ENCODE data around the gene ERG. TPM values are rescaled to one million over a fixed set of nuclear protein-coding genes. Genes with fewer than 3 reads are reported as not detected.

The ERG gene
- total and polyA plus RNA-seq, 2 experiments from 2014 or later, result 0.14 to 0.44 TPM

DNA sequence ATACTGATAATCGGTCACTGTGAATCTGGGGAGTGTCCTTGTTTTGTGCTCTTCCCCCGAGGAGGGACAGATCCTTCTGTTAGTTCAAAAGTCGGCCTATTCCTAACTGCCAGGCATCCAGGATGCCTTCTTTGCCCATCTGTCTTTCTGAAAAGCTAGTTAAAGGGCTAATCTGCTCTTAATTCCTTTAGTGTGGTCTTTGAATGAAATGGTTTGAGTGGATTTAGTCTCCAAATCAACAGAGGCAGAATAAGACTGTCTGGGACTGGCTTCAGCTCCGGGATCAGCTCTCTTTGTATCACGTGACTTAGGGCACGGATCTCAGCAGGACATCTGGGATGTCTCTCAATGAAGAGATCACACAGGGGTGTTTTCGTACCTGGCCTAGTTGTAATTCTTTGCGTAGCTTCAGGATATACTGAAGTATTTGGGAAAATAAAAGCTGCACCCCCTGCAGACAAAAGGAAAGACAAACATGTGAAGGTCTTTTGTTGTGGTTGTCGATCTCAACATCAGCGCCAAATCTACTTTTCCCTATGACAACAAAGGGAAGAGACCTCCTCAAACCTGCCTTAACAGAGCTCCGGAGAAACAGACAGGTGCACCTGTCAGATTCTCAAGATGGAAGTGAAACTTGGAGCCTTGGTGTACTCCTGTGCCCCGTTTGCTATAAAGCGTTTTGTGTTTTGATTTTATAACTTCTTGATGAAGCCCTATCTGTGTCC, 97.9 kb downstream of the ERG start:
- no peak overlapping the region for H3K4me2 ChIP-seq
- Mint-ChIP-seq H3K27ac (no peak overlapping the region), H3K9me3 (no peaks in the 10 kb centered on the region), H3K4me3 (no peak overlapping the region), H3K4me1 (peaks cover 29% of the 10 kb centered on the region), H3K27me3 (ENCODE audit: insufficient read depth, low read depth, poor library complexity) (peaks cover 7% of the 10 kb centered on the region), H3K36me3 (ENCODE audit: low read depth) (no peaks in the 10 kb centered on the region)
- ATAC-seq (no peak), DNase-seq (ENCODE audit: low spot score) (no peak)
- H3K9me2 ChIP-seq (ENCODE audit: insufficient read depth), result no peaks in the 10 kb centered on the region; the same call in 1 of the 2 replicates
- no peaks in the 10 kb centered on the region for H3K79me2 ChIP-seq (replicated peaks; ENCODE audit: insufficient read depth)
- TF ChIP-seq POLR2AphosphoS5 (IDR thresholded peaks at IDR 0.05; ENCODE audit: low read depth) (no peak), JUNB (IDR thresholded peaks at IDR 0.05; ENCODE audit: unreplicated experiment) (no peak), CREB1 (CRISPR knock-in tag; IDR thresholded peaks at IDR 0.05; ENCODE audit: low read depth) (no peak), NANOG (IDR thresholded peaks at IDR 0.05; ENCODE audit: borderline replicate concordance) (no peak), ZNF114 (CRISPR knock-in tag; IDR thresholded peaks at IDR 0.05) (no peak), STAT1 (IDR thresholded peaks at IDR 0.05; ENCODE audit: unreplicated experiment) (no peak), EZH2phosphoT487 (IDR thresholded peaks at IDR 0.05; ENCODE audit: unreplicated experiment) (no peak)
- TF ChIP-seq, protein P1, sequence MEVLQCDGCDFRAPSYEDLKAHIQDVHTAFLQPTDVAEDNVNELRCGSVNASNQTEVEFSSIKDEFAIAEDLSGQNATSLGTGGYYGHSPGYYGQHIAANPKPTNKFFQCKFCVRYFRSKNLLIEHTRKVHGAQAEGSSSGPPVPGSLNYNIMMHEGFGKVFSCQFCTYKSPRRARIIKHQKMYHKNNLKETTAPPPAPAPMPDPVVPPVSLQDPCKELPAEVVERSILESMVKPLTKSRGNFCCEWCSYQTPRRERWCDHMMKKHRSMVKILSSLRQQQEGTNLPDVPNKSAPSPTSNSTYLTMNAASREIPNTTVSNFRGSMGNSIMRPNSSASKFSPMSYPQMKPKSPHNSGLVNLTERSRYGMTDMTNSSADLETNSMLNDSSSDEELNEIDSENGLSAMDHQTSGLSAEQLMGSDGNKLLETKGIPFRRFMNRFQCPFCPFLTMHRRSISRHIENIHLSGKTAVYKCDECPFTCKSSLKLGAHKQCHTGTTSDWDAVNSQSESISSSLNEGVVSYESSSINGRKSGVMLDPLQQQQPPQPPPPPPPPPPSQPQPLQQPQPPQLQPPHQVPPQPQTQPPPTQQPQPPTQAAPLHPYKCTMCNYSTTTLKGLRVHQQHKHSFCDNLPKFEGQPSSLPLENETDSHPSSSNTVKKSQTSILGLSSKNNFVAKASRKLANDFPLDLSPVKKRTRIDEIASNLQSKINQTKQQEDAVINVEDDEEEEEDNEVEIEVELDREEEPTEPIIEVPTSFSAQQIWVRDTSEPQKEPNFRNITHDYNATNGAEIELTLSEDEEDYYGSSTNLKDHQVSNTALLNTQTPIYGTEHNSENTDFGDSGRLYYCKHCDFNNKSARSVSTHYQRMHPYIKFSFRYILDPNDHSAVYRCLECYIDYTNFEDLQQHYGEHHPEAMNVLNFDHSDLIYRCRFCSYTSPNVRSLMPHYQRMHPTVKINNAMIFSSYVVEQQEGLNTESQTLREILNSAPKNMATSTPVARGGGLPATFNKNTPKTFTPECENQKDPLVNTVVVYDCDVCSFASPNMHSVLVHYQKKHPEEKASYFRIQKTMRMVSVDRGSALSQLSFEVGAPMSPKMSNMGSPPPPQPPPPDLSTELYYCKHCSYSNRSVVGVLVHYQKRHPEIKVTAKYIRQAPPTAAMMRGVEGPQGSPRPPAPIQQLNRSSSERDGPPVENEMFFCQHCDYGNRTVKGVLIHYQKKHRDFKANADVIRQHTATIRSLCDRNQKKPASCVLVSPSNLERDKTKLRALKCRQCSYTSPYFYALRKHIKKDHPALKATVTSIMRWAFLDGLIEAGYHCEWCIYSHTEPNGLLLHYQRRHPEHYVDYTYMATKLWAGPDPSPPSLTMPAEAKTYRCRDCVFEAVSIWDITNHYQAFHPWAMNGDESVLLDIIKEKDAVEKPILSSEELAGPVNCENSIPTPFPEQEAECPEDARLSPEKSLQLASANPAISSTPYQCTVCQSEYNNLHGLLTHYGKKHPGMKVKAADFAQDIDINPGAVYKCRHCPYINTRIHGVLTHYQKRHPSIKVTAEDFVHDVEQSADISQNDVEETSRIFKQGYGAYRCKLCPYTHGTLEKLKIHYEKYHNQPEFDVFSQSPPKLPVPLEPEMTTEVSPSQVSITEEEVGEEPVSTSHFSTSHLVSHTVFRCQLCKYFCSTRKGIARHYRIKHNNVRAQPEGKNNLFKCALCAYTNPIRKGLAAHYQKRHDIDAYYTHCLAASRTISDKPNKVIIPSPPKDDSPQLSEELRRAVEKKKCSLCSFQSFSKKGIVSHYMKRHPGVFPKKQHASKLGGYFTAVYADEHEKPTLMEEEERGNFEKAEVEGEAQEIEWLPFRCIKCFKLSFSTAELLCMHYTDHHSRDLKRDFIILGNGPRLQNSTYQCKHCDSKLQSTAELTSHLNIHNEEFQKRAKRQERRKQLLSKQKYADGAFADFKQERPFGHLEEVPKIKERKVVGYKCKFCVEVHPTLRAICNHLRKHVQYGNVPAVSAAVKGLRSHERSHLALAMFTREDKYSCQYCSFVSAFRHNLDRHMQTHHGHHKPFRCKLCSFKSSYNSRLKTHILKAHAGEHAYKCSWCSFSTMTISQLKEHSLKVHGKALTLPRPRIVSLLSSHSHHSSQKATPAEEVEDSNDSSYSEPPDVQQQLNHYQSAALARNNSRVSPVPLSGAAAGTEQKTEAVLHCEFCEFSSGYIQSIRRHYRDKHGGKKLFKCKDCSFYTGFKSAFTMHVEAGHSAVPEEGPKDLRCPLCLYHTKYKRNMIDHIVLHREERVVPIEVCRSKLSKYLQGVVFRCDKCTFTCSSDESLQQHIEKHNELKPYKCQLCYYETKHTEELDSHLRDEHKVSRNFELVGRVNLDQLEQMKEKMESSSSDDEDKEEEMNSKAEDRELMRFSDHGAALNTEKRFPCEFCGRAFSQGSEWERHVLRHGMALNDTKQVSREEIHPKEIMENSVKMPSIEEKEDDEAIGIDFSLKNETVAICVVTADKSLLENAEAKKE (CRISPR knock-in tag; IDR thresholded peaks at IDR 0.05), result no peak
- TF ChIP-seq, protein P2, sequence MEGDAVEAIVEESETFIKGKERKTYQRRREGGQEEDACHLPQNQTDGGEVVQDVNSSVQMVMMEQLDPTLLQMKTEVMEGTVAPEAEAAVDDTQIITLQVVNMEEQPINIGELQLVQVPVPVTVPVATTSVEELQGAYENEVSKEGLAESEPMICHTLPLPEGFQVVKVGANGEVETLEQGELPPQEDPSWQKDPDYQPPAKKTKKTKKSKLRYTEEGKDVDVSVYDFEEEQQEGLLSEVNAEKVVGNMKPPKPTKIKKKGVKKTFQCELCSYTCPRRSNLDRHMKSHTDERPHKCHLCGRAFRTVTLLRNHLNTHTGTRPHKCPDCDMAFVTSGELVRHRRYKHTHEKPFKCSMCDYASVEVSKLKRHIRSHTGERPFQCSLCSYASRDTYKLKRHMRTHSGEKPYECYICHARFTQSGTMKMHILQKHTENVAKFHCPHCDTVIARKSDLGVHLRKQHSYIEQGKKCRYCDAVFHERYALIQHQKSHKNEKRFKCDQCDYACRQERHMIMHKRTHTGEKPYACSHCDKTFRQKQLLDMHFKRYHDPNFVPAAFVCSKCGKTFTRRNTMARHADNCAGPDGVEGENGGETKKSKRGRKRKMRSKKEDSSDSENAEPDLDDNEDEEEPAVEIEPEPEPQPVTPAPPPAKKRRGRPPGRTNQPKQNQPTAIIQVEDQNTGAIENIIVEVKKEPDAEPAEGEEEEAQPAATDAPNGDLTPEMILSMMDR (conservative IDR thresholded peaks at IDR 0.05; ENCODE audit: low read depth in 2 of 2), result no peak
- TF ChIP-seq, protein P3, sequence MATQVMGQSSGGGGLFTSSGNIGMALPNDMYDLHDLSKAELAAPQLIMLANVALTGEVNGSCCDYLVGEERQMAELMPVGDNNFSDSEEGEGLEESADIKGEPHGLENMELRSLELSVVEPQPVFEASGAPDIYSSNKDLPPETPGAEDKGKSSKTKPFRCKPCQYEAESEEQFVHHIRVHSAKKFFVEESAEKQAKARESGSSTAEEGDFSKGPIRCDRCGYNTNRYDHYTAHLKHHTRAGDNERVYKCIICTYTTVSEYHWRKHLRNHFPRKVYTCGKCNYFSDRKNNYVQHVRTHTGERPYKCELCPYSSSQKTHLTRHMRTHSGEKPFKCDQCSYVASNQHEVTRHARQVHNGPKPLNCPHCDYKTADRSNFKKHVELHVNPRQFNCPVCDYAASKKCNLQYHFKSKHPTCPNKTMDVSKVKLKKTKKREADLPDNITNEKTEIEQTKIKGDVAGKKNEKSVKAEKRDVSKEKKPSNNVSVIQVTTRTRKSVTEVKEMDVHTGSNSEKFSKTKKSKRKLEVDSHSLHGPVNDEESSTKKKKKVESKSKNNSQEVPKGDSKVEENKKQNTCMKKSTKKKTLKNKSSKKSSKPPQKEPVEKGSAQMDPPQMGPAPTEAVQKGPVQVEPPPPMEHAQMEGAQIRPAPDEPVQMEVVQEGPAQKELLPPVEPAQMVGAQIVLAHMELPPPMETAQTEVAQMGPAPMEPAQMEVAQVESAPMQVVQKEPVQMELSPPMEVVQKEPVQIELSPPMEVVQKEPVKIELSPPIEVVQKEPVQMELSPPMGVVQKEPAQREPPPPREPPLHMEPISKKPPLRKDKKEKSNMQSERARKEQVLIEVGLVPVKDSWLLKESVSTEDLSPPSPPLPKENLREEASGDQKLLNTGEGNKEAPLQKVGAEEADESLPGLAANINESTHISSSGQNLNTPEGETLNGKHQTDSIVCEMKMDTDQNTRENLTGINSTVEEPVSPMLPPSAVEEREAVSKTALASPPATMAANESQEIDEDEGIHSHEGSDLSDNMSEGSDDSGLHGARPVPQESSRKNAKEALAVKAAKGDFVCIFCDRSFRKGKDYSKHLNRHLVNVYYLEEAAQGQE (IDR thresholded peaks at IDR 0.05; ENCODE audit: unreplicated experiment), result no peak
- H3K4me3 ChIP-seq, result no peak overlapping the region
- no peaks in the 10 kb centered on the region for H3K27me3 ChIP-seq (ENCODE audit: insufficient read depth)
- H2AFZ ChIP-seq, result no peak overlapping the region; the same call in 1 of the 2 replicates
- H3K27ac ChIP-seq (ENCODE audit: low read depth), result no peak overlapping the region
- no peaks in the 10 kb centered on the region for H3K36me3 ChIP-seq (ENCODE audit: insufficient read depth)
- no peaks in the 10 kb centered on the region for H4K20me1 ChIP-seq (replicated peaks; ENCODE audit: insufficient read depth)
- peaks cover 11% of the 10 kb centered on the region; the same call in 1 of the 2 replicates for H3K4me1 ChIP-seq (ENCODE audit: insufficient read depth)
- H3F3A ChIP-seq (replicated peaks; ENCODE audit: low read depth), result no peaks in the 10 kb centered on the region
